KMS-11 (cell line): Measurements from ENCODE around the gene PCDHA11.

Experiments
- H2AFZ ChIP-seq: fragments of 200-600 bp; sonication (generic); 2 replicates; pipeline ENCODE4 v1.6.1; 2016; ENCODE audit warnings: antibody characterized with exemption, mixed run types, low read depth
- H3K27ac ChIP-seq: fragments of 200-600 bp; sonication (generic); 2 replicates; pipeline ENCODE4 v1.6.1; 2016; ENCODE audit warnings: mild to moderate bottlenecking, mixed run types
- H3K27me3 ChIP-seq: fragments of 200-600 bp; sonication (generic); 2 replicates; pipeline ENCODE4 v1.6.1; 2017; ENCODE audit warnings: mild to moderate bottlenecking, low read depth, mixed run types, moderate library complexity; ENCODE audit not compliant: insufficient read depth
- H3K36me3 ChIP-seq: fragments of 200-600 bp; sonication (generic); 2 replicates; pipeline ENCODE4 v1.6.1; 2017; ENCODE audit warnings: mild to moderate bottlenecking, mixed run types; ENCODE audit not compliant: insufficient read depth
- H3K4me1 ChIP-seq: fragments of 200-600 bp; sonication (generic); 2 replicates; pipeline ENCODE4 v1.6.1; 2016; ENCODE audit warnings: mild to moderate bottlenecking, low read depth, mixed run types; ENCODE audit not compliant: poor library complexity, severe bottlenecking
- H3K4me2 ChIP-seq: fragments of 200-600 bp; sonication (generic); 2 replicates; pipeline ENCODE4 v1.7.0; 2016; ENCODE audit warnings: mild to moderate bottlenecking, mixed run types
- H3K4me3 ChIP-seq: fragments of 200-600 bp; sonication (generic); IDR thresholded peaks from 2 replicates; pipeline ENCODE4 v1.6.1; 2017; ENCODE audit warnings: low read depth, low read length, mixed read lengths; ENCODE audit not compliant: insufficient read depth
- H3K79me2 ChIP-seq: fragments of 200-600 bp; sonication (generic); 2 replicates; pipeline ENCODE4 v1.6.1; 2016; ENCODE audit warnings: low read depth, mixed run types; ENCODE audit not compliant: insufficient read depth
- H3K9ac ChIP-seq: fragments of 200-600 bp; sonication (generic); 2 replicates; pipeline ENCODE4 v1.6.1; 2016; ENCODE audit warnings: mild to moderate bottlenecking, mixed run types
- H4K20me1 ChIP-seq: fragments of 200-600 bp; sonication (generic); 2 replicates; pipeline ENCODE4 v1.6.1; 2016; ENCODE audit warnings: mild to moderate bottlenecking, mixed run types; ENCODE audit not compliant: insufficient read depth
- TF ChIP-seq, protein P1 (sequence below): fragments of 200-600 bp; sonication (generic); conservative IDR thresholded peaks from 2 replicates; pipeline ENCODE4 v1.6.1; 2017; ENCODE audit warnings: low read depth, mild to moderate bottlenecking, antibody characterized with exemption, low read length, moderate library complexity, mixed read lengths

The PCDHA11 gene

DNA sequence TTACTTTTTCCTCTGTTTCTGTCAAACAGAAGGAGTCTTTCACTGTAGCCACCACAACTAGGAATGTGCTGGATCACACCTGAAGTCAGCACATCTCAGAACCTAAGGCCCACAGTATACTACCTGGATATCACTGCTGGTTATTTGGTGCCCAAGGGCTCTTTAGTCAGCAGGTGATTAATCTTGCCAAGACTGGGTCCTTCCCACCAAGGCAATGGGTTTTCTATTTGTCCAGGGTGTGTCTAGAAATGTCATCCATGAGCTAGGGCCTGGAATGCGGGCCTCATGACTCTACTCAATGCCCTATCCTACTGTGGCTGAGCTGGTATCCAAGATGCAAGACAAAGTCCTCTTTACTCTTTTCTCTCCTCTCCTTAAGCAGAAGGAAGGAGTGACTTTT, 47.6 kb downstream of the PCDHA11 start:
- H3K27ac ChIP-seq = no peak overlapping the region
- no peaks in the 10 kb centered on the region for H3K4me1 ChIP-seq
- no peaks in the 10 kb centered on the region for H3K27me3 ChIP-seq
- no peaks in the 10 kb centered on the region for H3K79me2 ChIP-seq
- H3K9ac ChIP-seq = no peak overlapping the region
- H3K36me3 ChIP-seq = no peaks in the 10 kb centered on the region
- no peak overlapping the region for H2AFZ ChIP-seq
- TF ChIP-seq, protein P1, sequence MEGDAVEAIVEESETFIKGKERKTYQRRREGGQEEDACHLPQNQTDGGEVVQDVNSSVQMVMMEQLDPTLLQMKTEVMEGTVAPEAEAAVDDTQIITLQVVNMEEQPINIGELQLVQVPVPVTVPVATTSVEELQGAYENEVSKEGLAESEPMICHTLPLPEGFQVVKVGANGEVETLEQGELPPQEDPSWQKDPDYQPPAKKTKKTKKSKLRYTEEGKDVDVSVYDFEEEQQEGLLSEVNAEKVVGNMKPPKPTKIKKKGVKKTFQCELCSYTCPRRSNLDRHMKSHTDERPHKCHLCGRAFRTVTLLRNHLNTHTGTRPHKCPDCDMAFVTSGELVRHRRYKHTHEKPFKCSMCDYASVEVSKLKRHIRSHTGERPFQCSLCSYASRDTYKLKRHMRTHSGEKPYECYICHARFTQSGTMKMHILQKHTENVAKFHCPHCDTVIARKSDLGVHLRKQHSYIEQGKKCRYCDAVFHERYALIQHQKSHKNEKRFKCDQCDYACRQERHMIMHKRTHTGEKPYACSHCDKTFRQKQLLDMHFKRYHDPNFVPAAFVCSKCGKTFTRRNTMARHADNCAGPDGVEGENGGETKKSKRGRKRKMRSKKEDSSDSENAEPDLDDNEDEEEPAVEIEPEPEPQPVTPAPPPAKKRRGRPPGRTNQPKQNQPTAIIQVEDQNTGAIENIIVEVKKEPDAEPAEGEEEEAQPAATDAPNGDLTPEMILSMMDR = no peak
- H3K4me2 ChIP-seq = no peak overlapping the region
- no peaks in the 10 kb centered on the region for H4K20me1 ChIP-seq
- H3K4me3 ChIP-seq = no peak overlapping the region
